Lung (tissue), 12 donors: ENCODE results near the gene EXOC3L2. TPM values are rescaled to one million over a fixed set of nuclear protein-coding genes. Genes with fewer than 3 reads are reported as not detected.

ENCODE experiments used
- ATAC-seq: fragments of 200-7000 bp; cut with Tn5 transposase; one replicate; pipeline ENCODE4 v1.9.1; 2020; ENCODE audit warnings: moderate number of reproducible peaks; ENCODE audit not compliant: insufficient read depth, low FRiP score
- DNase-seq, 3 donors: peaks; one replicate each; pipeline ENCODE4 v3.0.0-alpha.2; 2013 to 2017
- H3K27ac ChIP-seq, 2 donors: one replicate each; pipeline ENCODE4 v1.5.1; 2013; ENCODE audit warnings: mild to moderate bottlenecking in 2 of 2, moderate library complexity in 2 of 2, control low read depth in 1 of 2, inconsistent platforms in 1 of 2, low read depth in 1 of 2, low read length in 1 of 2
- H3K27me3 ChIP-seq, 3 donors: one replicate each; pipeline ENCODE4 v1.5.1; 2013; ENCODE audit warnings: low read length in 2 of 3; ENCODE audit not compliant: control insufficient read depth in 3 of 3, insufficient read depth in 3 of 3
- H3K36me3 ChIP-seq, 4 donors: one replicate each; pipeline ENCODE4 v1.5.1; 2013; ENCODE audit warnings: low read length in 4 of 4, mild to moderate bottlenecking in 1 of 4, moderate library complexity in 1 of 4; ENCODE audit not compliant: control insufficient read depth in 4 of 4, insufficient read depth in 4 of 4
- H3K4me1 ChIP-seq, 5 donors: one replicate each; pipeline ENCODE4 v1.5.1; 2013; ENCODE audit warnings: low read length in 5 of 5, mild to moderate bottlenecking in 2 of 5, moderate library complexity in 1 of 5; ENCODE audit not compliant: control insufficient read depth in 5 of 5, insufficient read depth in 5 of 5
- H3K4me3 ChIP-seq: one replicate; pipeline ENCODE4 v1.5.1; 2013; ENCODE audit warnings: mild to moderate bottlenecking, control low read depth, moderate library complexity
- H3K9ac ChIP-seq, 2 donors: one replicate each; pipeline ENCODE4 v1.5.1; 2013; ENCODE audit warnings: low read length in 2 of 2, control low read depth in 1 of 2; ENCODE audit not compliant: insufficient read depth in 1 of 2
- H3K9me3 ChIP-seq, 4 donors: one replicate each; pipeline ENCODE4 v1.5.1; 2013; ENCODE audit warnings: low read length in 3 of 4, mild to moderate bottlenecking in 1 of 4, moderate library complexity in 1 of 4; ENCODE audit not compliant: control insufficient read depth in 4 of 4, insufficient read depth in 3 of 4
- CTCF ChIP-seq: IDR thresholded peaks from 2 replicates; pipeline ENCODE4 v1.5.1; 2012; ENCODE audit warnings: mild to moderate bottlenecking; ENCODE audit errors: control extremely low read depth, extremely low read depth
- WGBS, 2 donors: extraction: QIAGEN DNeasy Blood & Tissue Kit; methylation state at CpG; one replicate each; pipeline ENCODE4 v1.1.7; 2013; 5-methylcytosine and 5-hydroxymethylcytosine counted together
- polyA plus RNA-seq, 2 donors: library from polyadenylated mRNA; stranded (reverse); fragments of 200-250 nt; gene quantifications; one replicate each; pipeline ENCODE4 v1.2.1, GENCODE V29; 2013
- total RNA-seq, 2 donors: library from RNA; depleted of rRNA in 1 of 2; stranded (reverse); fragments of >200 nt in 1 of 2; gene quantifications; one replicate each; pipeline ENCODE4 v1.2.1, GENCODE V29; 2014 to 2021
- donor health status: control.
- donor health status: control.
- donor health status: Bipolar disorder and iron deficiency.
- donor health status: healthy.
- donor health status: DM: yes; HTN: yes; CAD: no.

The EXOC3L2 gene
- total and polyA plus RNA-seq, 4 donors, result 1.7 to 2.8 (median 2.4) TPM

GRCh38 chr19:45254044-45254531 is 8.9 kb upstream of the EXOC3L2 start:
- H3K27me3 ChIP-seq, result no peaks in the 10 kb centered on the region
- no peaks in the 10 kb centered on the region for H3K9me3 ChIP-seq
- WGBS, 2 donors, result 72 to 83% methylated on average over 8 to 11 of the region's 11 CpGs
- no peak overlapping the region for H3K9ac ChIP-seq
- peaks cover 0 to 23% (median 10%) of the 10 kb centered on the region in 5 donors for H3K4me1 ChIP-seq
- no peak overlapping the region for H3K27ac ChIP-seq
- no peak for DNase-seq
- no peak for TF ChIP-seq CTCF
- ATAC-seq, result no peak
- peaks cover 0 to 6% (median 5%) of the 10 kb centered on the region in 4 donors for H3K36me3 ChIP-seq
- H3K4me3 ChIP-seq, result no peak overlapping the region

- no peak for TF ChIP-seq CTCF
- Histone ChIP-seq H3K4me1 (peaks cover 0 to 24% (median 10%) of the 10 kb centered on the region in 5 donors), H3K9me3 (no peaks in the 10 kb centered on the region), H3K36me3 (peaks cover 0 to 6% (median 3%) of the 10 kb centered on the region in 4 donors), H3K9ac (no peak overlapping the region), H3K4me3 (no peak overlapping the region), H3K27me3 (no peaks in the 10 kb centered on the region), H3K27ac (no peak overlapping the region)
- WGBS, 2 donors, result 71 to 77% methylated on average over 12 of the region's 12 CpGs
- no peak for DNase-seq
- ATAC-seq, result no peak
Measured at GRCh38 chr19:45253396-45254027, 8.3 kb upstream of the EXOC3L2 start.

- DNase-seq (peak; percentile 52 to 56 (median 54)), ATAC-seq (no peak)
Measured at GRCh38 chr19:45251452-45252354, 6.5 kb upstream of the EXOC3L2 start.

More at GRCh38 chr19:45251452-45252354, 6.5 kb upstream of the EXOC3L2 start:
- H3K4me3 ChIP-seq, result peak overlapping the region; percentile 48
- WGBS, 2 donors, result 1 to 2% methylated on average over 28 to 57 of the region's 57 CpGs
- H3K27me3 ChIP-seq, result no peaks in the 10 kb centered on the region
- H3K9me3 ChIP-seq, result no peaks in the 10 kb centered on the region
- peak overlapping the region; percentile 55 for H3K9ac ChIP-seq
- peak overlapping the region; percentile 1 to 17 for H3K27ac ChIP-seq
- peaks cover 0 to 25% (median 10%) of the 10 kb centered on the region in 5 donors for H3K4me1 ChIP-seq
- no peak for TF ChIP-seq CTCF
- peaks cover 0 to 6% (median 3%) of the 10 kb centered on the region in 4 donors for H3K36me3 ChIP-seq
